GM19468 (cell line): ENCODE measurements around the gene KSR2.
"Not testable (repeated sequence)": the region's sequence is repeated elsewhere in the genome, so short reads cannot be mapped to it uniquely, and the experiment has no call there.

ENCODE experiments used
- ATAC-seq: cut with Tn5 transposase; IDR thresholded peaks from one replicate; pipeline ENCODE4 v1.9.1; 2021; ENCODE audit warnings: mild to moderate bottlenecking, moderate library complexity, moderate number of reproducible peaks; ENCODE audit not compliant: unreplicated experiment; ENCODE audit errors: extremely low read depth

The KSR2 gene

DNA sequence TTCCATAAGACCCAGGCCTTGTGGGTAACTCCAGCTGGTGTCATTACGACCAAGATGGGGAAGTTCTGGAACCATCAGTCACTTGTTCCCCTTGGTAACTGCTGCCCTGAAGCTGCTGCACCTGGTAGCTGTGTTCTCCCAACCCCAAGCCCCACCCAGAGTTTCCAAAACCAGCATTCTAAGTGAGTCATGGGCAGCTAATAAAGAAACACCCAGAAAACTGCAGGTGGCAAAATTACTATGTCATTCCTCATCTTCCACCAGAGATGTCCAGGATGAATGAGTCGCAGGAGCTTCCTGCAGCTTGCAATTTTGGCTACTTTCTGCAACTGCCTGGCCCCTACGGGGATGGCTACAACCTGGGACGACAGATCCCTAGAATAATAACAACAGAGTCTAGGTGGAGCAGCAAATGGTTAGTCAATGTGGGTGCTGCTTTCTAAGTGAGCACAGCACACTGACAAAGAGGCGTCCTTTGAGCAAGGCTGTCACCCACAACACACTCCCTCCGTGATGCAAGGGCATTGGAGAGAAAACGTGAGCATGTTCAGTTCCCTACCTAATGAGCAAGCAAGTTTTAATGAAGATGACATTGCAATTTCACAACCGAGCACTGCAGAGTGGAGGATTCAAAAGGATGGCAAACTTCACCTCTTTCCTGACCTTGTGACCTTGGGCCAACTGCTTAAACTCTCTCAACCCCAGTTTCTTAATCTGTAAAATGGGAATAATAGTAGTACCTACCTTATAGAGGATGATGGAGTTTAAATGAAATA lies 306.0 kb downstream of the KSR2 start:
- ATAC-seq = no peak

DNA sequence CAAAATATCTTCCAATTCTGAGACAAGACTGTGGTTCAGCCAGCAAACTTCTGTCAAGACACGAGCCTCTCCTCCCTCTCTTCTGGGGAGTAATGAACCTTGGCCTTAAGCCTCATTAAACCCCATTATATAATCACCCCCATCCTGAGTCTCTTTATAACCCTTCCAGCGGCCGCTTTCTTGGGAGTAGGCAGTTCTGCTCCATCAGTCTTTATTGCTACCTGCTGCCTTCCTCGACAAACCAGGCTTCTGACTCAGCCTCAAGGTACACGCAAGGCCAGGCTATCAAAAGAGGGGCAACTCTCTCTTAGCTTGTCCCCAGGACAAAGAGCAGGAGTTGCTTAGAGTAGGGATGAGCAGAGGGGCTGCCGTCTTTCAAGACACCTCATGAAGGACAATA lies 306.6 kb downstream of the KSR2 start:
- no peak for ATAC-seq

DNA sequence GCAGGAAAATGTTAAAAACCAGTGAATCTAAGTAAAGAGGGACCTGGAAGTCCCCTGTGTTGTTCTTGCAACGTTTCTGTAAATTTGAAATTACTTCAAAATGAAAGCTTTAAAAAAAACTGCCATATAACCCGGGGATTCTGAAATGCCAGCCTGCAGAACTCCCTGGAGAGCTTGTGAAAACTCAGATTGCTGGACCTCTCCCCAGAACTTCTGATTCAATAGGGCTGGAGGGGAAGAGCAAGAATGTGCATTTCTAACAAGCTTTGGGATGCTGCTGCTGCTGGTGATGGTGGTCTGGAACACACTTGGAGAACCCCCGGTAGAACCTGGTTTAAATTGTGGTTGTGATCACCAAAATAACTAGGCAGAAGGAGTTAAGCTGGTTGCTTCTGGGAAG lies 307.3 kb downstream of the KSR2 start:
- ATAC-seq = no peak

DNA sequence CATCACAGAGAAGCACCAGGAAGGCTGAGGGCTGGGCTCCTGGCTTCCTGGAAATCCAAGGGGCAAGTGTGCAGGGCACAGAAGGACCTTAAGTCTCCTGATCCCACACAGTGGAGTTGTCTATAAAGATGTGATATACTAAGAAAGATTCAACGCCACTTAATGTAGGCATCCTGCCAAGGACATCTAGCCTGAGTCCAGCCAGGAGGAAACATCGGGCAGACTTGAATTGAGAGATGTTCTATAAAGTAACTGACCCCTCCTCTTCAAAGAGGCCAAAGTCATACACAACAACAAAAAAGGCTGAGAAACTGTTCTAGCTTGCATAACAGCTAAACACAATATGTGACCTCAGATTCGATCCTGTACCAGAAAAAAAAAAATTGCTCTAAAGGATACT lies 307.9 kb downstream of the KSR2 start:
- no peak for ATAC-seq

DNA sequence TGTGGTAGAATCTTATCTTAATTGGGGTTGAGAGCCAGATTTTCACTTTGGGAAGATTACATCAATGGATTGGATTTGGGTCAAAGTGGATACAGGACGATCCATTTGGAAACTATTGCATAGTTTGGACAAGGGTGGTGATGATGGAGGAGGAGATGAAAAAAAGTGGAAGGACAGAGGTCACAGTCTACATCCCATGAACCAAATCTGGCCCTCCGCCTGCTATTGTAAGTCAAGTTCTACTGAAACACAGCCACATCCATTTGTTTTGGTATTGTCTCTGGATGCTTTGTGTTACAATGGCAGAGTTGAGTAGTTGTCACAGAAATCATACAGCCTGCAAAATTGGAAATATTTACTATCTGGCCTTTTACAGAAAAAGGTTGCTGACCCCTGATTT lies 310.6 kb downstream of the KSR2 start:
- ATAC-seq = no peak

DNA sequence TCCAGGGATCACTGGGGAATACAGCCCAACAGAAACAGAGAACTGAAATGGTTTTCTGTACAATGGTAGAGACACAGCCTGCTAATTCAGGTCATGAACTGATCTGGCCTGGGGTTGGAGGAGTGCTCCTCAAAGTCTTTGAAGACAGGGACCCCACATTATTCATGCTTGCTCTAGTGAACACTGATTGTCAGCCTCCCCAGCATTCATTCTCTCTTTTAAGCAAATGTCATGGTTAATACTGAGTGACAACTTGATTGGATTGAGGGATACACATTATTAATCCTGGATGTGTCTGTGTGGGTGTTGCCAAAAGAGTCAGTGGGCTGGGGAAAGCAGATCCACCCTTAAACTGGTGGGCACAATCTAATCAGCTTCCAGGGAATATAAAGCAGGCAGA lies 319.0 kb downstream of the KSR2 start:
- ATAC-seq = no peak

DNA sequence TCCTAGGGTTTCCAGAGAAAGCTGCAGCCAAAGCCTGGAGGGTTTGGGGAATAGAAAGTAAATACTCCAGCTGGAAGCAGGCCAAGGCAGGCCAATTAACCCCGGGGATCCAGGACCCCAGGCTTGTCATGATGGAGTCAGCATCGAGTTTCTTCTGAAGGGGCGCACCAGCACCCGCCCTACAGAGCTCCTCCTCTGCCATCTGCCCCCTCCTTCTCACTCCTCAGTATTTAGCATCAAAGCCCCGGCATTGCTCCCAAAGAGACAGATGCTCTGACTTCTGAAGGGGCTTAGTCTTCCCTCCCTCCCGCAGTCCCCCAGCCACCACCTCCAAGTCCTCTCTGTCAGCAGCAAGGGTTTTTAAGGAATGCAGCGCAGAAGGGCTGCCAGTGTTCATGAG lies 322.3 kb downstream of the KSR2 start:
- ATAC-seq = no peak

DNA sequence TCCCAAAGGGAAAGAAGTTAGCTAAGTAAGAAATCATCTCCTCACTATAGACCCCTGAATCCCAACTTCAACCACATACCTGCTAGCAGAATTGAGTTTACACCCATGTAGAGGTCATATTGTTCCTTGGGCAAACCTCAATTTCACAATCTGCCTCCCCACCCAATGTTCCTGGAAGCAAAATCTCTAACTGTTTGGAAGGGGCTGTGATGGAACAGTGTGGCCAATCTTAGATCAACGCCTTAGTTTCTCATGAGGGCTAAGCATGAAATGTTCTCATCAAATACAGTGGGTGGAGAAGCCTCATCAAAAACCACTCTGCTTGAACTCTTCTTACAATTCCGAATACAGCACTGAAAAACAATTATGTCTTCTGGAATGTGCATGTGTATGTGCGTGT lies 323.3 kb downstream of the KSR2 start:
- no peak for ATAC-seq

DNA sequence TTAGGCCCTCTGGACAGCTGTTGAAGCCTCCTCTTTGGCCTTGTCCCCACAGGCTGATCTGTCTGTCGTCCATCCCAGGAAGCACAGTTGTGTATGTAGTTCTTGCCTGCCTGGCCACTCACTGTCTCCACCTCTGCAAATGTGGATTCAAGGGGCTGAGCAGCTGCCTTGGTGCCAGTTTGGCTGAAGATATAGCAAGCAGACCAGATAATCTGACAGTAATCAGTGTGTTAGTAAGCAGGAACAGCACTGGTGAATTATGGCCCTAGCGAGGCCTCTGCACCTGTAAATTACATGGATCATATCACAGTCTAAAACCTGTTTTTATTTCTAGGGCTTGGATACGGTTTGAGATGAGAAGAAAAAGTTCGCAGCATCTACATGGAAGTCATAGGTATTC lies 324.8 kb downstream of the KSR2 start:
- no peak for ATAC-seq

DNA sequence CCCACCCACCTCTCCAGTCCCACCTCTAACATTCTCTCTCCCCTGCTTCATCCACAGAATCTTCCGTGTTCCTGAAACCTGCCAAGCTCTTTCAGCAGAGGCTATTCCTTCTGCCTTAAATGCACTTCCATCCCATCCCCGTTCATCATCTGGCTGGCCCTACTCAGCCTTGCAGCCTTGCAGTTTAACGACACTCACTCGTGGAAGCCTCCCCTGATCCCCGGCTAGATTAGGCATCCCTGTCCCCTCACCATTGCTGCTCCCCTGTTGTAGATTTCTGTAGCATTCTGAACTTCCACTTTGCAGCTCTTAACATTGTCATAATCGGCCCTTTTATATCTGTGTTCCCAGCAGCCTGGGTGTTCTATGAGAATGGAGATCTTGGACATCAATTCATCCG lies 326.9 kb downstream of the KSR2 start:
- no peak for ATAC-seq

DNA sequence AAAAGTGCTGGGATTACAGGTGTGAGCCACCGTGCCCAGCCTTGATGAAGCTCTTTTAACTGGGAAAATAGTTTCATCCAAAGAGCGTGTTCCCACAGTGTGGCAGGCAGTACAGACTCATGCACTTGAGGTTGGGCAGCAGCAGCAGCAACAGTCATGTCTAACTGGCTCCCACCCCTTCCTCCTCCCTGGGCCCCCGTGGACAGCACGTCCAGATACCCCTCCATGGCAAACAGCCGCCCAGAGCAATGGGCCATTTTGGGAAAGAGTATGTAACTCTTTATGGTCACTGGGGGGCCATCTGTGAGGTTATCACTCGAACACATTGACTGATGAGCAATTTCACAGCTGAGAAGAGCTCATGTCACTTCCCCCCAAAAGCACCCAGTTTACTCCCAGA lies 328.3 kb downstream of the KSR2 start:
- ATAC-seq = no peak

DNA sequence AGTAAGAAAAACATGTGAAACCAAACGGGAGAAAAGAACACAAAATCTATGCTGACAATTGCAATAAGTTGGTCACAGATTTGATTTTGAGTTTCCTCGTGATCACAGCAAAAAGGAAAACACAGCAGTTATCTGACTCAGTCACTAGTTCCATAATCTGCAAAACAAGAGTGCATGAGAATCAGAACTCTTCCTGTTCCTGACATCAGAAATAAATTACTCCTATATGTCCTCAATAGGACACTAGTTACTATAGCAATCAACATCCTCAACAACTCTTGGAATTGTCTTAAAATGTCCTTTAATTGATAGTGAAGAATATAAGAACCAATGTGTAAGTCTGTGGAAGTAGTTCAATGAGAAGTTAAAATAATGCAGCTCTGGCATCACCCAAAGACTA lies 339.3 kb downstream of the KSR2 start:
- ATAC-seq = no peak

DNA sequence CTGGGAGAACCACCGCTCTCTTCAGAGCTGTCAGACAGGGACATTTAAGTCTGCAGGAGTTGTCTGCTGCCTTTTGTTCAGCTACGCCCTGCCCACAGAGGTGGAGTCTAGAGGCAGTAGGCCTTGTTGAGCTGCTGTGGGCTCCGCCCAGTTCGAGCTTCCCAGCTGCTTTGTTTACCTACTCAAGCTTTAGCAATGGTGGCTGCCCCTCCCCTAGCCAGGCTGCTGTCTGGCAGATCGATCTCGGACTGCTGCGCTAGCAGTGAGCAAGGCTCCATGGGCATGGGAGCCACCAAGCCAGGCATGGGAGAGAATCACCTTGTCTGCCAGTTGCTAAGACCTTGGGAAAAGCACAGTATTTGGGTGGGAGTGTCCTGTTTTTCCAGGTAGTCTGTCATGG lies 340.1 kb downstream of the KSR2 start:
- not testable (repeated sequence) for ATAC-seq

DNA sequence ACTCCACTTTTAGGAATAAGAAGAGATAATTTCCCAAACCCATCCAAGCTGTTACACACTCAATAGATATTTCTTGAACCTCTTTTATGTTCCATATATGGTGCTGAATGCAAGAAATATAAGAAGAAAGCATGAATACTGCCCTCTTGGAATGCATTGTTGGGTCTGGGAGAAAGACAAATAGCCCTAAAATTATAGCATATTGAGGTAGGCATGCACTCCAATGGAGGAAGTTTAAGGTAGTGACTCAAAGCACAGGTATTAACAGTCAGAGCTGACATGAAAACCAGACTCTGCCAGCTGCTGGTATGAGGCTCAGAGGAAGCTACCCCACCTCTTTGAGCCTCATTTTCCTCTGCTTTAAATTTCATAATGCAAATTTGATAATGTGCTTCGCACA lies 346.0 kb downstream of the KSR2 start:
- ATAC-seq = no peak

DNA sequence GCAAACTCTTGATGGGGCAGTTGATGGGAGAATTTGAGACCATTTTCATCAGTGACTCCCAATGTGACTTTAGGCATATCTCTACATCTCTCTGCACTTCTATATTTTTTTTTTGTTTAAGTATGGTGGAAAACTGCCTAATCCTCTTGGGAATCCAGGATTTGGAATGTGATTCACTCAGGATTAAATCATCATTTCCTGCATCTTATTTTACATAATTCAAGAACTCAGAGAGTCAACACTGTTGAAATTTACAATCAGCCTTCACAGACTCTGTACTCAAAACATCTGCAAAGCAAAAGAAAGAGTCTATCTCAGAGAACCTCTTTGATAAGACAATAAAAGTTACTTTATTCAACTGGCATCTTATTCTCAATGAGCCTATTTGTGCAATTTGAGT lies 346.7 kb downstream of the KSR2 start:
- no peak for ATAC-seq

DNA sequence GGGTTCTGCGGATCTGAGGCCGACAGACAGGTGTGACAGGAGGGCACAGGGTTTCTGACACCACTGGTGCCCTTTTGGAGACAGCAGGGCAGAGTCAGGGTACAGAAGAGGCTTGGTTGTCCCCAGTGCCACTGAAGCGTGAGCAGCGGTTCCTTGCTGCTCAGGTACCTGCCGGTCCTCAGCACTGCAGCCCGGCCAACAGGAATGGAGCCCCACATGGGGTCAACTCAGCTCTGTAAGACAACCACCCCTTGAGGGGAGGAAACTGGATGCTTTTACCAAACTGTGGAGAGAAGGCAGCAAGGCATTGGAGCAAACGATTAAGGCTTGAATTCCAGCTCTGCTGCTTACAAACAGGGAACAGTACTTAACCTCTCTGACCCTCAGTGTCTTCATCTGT lies 361.0 kb downstream of the KSR2 start:
- ATAC-seq = no peak

DNA sequence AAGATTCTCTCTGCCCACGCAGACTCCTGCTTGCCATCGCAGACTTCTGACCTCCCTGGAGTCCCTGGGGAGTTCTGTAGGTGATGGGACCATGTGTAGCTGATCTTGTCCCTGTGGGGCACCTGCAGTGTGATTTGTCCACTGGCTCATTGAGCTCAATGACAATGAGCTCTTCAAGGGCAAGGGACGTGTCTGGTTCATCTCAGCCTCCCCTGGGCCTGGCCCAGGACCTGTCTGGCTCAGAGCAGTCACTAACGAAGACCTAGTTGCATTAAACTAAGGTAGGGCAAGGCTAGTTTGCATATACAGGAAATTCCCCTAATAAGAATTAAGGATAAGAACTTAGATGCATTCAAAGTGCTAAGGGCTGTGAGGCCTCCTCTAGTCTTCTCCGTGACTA lies 361.8 kb downstream of the KSR2 start:
- no peak for ATAC-seq

DNA sequence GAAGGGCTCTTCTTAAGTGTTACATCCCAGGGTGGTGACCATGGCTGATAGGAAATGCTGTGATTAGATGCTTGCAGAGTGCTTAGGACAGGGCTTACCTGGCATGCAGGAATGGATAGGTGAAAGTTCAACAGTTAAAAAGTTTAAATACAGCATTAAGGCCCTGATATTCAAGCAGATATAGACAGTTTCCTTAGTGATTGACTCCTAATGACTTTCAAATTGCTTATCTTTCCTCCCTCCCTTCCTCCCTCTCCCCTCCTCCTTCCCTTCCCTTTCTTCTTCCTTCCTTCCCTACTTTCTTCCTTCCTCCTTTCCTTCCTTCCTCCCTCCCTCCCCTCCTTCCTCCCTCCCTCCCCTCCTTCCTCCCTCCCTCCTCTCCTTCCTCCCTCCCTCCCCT lies 362.8 kb downstream of the KSR2 start:
- ATAC-seq = no peak

DNA sequence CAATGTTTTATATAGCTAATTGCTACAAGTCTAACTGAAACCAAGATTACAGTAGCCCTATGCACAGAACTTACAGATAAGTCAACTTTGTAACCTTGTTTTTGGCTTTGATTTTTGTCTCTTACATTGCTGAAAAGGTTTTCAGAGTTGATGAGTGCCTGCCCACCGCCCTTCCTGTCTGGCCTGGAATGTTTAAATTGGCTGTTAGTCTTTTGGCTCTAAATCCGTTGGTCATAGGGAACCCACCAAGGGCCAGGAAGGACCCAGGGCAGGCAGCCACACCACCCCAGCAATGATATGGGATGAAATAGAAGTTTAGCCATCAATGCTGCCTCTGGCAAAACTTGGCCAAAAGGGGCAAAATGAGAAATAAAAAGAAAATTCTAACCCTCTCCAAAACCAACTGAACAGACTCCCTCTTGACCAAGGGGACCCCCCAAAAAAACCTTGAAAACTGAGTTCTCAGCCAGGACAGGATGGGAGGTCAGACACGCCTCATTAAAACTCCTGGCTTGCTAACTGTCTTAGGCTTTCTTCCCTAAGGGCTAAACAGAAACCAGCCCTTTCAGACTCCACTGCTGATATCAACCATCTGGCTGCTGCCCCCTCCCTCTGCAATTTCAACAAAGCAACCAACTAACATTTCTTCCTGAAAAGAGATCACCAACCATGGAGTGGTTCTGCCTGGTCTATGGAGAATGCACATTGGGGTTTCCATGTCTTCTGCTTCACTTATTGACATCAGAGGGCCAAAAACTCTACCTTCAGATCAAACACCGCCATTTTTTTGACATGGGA lies 365.3 kb downstream of the KSR2 start:
- no peak for ATAC-seq

DNA sequence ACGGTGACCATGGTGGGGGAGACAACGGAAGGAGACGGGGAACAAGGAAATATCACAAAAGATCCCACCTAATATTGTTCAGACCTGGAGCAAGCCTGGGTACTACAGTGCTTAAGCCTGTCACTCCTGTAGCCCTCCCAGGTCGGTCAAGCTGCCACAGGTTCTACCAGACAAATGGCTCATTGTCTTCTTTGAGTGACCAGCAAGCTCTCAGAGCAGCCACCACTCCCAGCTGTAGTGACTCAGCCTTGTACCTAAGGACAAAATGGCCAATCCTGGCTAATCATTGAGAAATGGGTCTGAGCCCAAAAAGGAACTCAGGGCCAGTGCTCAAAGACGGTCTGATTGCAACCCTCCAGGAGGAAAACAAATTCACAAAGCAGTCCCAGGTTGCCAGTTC lies 368.9 kb downstream of the KSR2 start:
- ATAC-seq = no peak

DNA sequence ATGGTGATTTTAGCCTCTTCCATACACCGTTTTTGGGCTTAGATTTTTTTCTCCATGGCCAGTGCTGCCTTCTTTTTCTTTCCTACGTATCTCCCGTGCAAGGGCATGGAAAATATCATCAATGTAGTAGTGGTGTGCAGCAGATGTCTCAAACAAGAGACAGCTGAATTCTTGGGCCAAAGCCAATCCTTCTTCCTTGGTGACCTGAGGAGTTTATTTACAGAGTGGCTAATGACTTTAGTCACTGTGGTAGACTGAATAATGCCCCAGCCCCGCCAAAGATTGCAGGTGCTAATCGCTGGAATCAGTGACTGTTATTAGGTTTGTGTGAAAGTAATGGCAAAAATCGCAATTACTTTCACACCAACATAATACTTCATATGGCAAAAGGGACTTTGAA lies 371.8 kb downstream of the KSR2 start:
- ATAC-seq = no peak

DNA sequence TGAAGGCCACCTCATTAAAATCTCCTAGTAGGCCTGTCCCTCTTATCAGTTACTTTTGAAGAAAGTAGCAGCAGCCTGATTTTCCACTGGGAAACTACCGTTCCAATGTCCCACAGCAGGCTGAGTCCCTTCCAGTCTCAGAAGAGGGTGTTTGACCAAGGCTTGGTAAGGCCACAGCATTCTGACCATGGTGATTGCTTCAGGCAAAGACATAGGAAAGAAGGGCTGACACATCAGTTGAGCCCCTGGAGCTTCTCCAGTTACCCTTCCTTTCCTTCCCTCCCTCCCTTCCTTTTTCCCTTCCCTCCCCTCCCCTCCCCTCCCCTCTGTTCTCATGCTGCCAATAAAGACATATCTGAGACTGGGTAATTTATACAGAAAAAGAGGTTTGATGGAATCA lies 373.0 kb downstream of the KSR2 start:
- ATAC-seq = no peak
